ENCODE results near the gene JMJD4. TPM values are rescaled to one million over a fixed set of nuclear protein-coding genes. Genes with fewer than 3 reads are reported as not detected.

Gene JMJD4
- polyA plus RNA-seq, 1 donor: 16.0 TPM

- no peak for DNase-seq (ENCODE audit: low read depth)
Measured at GRCh38 chr1:227753999-227754711, 19.1 kb upstream of the JMJD4 start.

GRCh38 chr1:227749916-227750710 is 15.0 kb upstream of the JMJD4 start:
- DNase-seq (ENCODE audit: low read depth): no peak

- no peak for DNase-seq (ENCODE audit: low read depth)
Measured at GRCh38 chr1:227749225-227749624, 14.1 kb upstream of the JMJD4 start.

GRCh38 chr1:227748496-227749182 is 13.5 kb upstream of the JMJD4 start:
- no peak for DNase-seq (ENCODE audit: low read depth)

GRCh38 chr1:227747948-227748495 is 12.9 kb upstream of the JMJD4 start:
- DNase-seq (ENCODE audit: low read depth): no peak

GRCh38 chr1:227747382-227747781 is 12.3 kb upstream of the JMJD4 start:
- no peak for DNase-seq (ENCODE audit: low read depth)

GRCh38 chr1:227746676-227747075 is 11.6 kb upstream of the JMJD4 start:
- DNase-seq (ENCODE audit: low read depth): no peak

- no peak for DNase-seq (ENCODE audit: low read depth)
Measured at GRCh38 chr1:227745568-227746265, 10.6 kb upstream of the JMJD4 start.

GRCh38 chr1:227744668-227745067 is 9.6 kb upstream of the JMJD4 start:
- no peak for DNase-seq (ENCODE audit: low read depth)

- DNase-seq (ENCODE audit: low read depth): no peak
Measured at GRCh38 chr1:227742738-227743715, 7.9 kb upstream of the JMJD4 start.

- no peak for DNase-seq (ENCODE audit: low read depth)
Measured at GRCh38 chr1:227741166-227741870, 6.2 kb upstream of the JMJD4 start.

- DNase-seq (ENCODE audit: low read depth): no peak
Measured at GRCh38 chr1:227740401-227740960, 5.4 kb upstream of the JMJD4 start.

GRCh38 chr1:227739636-227740035 is 4.5 kb upstream of the JMJD4 start:
- DNase-seq (ENCODE audit: low read depth): no peak

- no peak for DNase-seq (ENCODE audit: low read depth)
Measured at GRCh38 chr1:227738820-227739219, 3.7 kb upstream of the JMJD4 start.

GRCh38 chr1:227736814-227737432 is 1.8 kb upstream of the JMJD4 start:
- no peak for DNase-seq (ENCODE audit: low read depth)

GRCh38 chr1:227735539-227736285 is 610 bp upstream of the JMJD4 start:
- DNase-seq (ENCODE audit: low read depth): no peak

GRCh38 chr1:227734546-227734855 is 601 bp downstream of the JMJD4 start:
- no peak for DNase-seq (ENCODE audit: low read depth)

- DNase-seq (ENCODE audit: low read depth): no peak
Measured at GRCh38 chr1:227733751-227734545, 1.2 kb downstream of the JMJD4 start.
